Measurements from ENCODE around the gene CDH13. TPM values are rescaled to one million over a fixed set of nuclear protein-coding genes. Genes with fewer than 3 reads are reported as not detected.

The CDH13 gene
- total and polyA plus RNA-seq, 3 experiments from 2014 or later, result not detected

GRCh38 chr16:83581994-83582747 is 955.4 kb downstream of the CDH13 start:
- Histone ChIP-seq H3K4me1 (ENCODE audit: insufficient read depth, low read length) (no peaks in the 10 kb centered on the region), H3K9me3 (ENCODE audit: low read length) (no peaks in the 10 kb centered on the region), H3K36me3 (ENCODE audit: insufficient read depth, low read length) (no peaks in the 10 kb centered on the region), H3K4me3 (ENCODE audit: low read length) (no peak overlapping the region), H3K27me3 (ENCODE audit: insufficient read depth, low read length, poor library complexity, severe bottlenecking) (no peaks in the 10 kb centered on the region), H3K27ac (ENCODE audit: low read depth, low read length) (no peak overlapping the region)
- Mint-ChIP-seq H3K27me3 (peaks cover 0 to 11% of the 10 kb centered on the region in 2 donors), H3K4me1 (no peaks in the 10 kb centered on the region), H3K27ac (no peak overlapping the region), H3K36me3 (no peaks in the 10 kb centered on the region), H3K4me3 (no peak overlapping the region), H3K9me3 (no peaks in the 10 kb centered on the region)
- ChIA-PET CTCF (no interaction called here), POLR2A (no interaction called here)
- DNase-seq, result no peak

- H3K9me3 Mint-ChIP-seq, result peaks cover 0 to 3% (median 0%) of the 10 kb centered on the region in 5 donors
- H3K4me3 ChIP-seq (ENCODE audit: low read length), result no peak overlapping the region
- H3K4me1 Mint-ChIP-seq, result no peaks in the 10 kb centered on the region
- CTCF ChIA-PET, result no interaction called here
- DNase-seq, result no peak
- H3K36me3 ChIP-seq (ENCODE audit: insufficient read depth, low read length), result no peaks in the 10 kb centered on the region
- H3K27ac Mint-ChIP-seq, result no peak overlapping the region
- H3K27ac ChIP-seq (ENCODE audit: low read depth, low read length), result no peak overlapping the region
- POLR2A ChIA-PET, result no interaction called here
- no peaks in the 10 kb centered on the region for H3K9me3 ChIP-seq (ENCODE audit: low read length)
- no peak overlapping the region for H3K4me3 Mint-ChIP-seq
- no peaks in the 10 kb centered on the region for H3K36me3 Mint-ChIP-seq
- peaks cover 0 to 6% of the 10 kb centered on the region in 2 donors for H3K27me3 Mint-ChIP-seq
- no peaks in the 10 kb centered on the region for H3K4me1 ChIP-seq (ENCODE audit: insufficient read depth, low read length)
- H3K27me3 ChIP-seq (ENCODE audit: insufficient read depth, low read length, poor library complexity, severe bottlenecking), result no peaks in the 10 kb centered on the region
These were observed 959.3 kb downstream of the CDH13 start for GRCh38 chr16:83586036-83586435.

GRCh38 chr16:83586461-83587200 is 959.9 kb downstream of the CDH13 start:
- Histone ChIP-seq H3K9me3 (ENCODE audit: low read length) (no peaks in the 10 kb centered on the region), H3K4me1 (ENCODE audit: insufficient read depth, low read length) (no peaks in the 10 kb centered on the region), H3K27me3 (ENCODE audit: insufficient read depth, low read length, poor library complexity, severe bottlenecking) (no peaks in the 10 kb centered on the region), H3K4me3 (ENCODE audit: low read length) (no peak overlapping the region), H3K36me3 (ENCODE audit: insufficient read depth, low read length) (no peaks in the 10 kb centered on the region), H3K27ac (ENCODE audit: low read depth, low read length) (no peak overlapping the region)
- no peak for DNase-seq
- Mint-ChIP-seq H3K36me3 (no peaks in the 10 kb centered on the region), H3K27me3 (peaks cover 0 to 3% of the 10 kb centered on the region in 2 donors), H3K4me3 (no peak overlapping the region), H3K4me1 (no peaks in the 10 kb centered on the region), H3K9me3 (peaks cover 0 to 4% (median 0%) of the 10 kb centered on the region in 5 donors), H3K27ac (no peak overlapping the region)
- CTCF ChIA-PET, result no interaction called here
- POLR2A ChIA-PET, result no interaction called here

- Histone ChIP-seq H3K4me1 (ENCODE audit: insufficient read depth, low read length) (no peaks in the 10 kb centered on the region), H3K9me3 (ENCODE audit: low read length) (no peaks in the 10 kb centered on the region), H3K27ac (ENCODE audit: low read depth, low read length) (no peak overlapping the region), H3K27me3 (ENCODE audit: insufficient read depth, low read length, poor library complexity, severe bottlenecking) (no peaks in the 10 kb centered on the region), H3K4me3 (ENCODE audit: low read length) (no peak overlapping the region), H3K36me3 (ENCODE audit: insufficient read depth, low read length) (no peaks in the 10 kb centered on the region)
- ChIA-PET CTCF (no interaction called here), POLR2A (no interaction called here)
- Mint-ChIP-seq H3K27ac (no peak overlapping the region), H3K27me3 (peaks cover 0 to 3% of the 10 kb centered on the region in 2 donors), H3K4me3 (no peak overlapping the region), H3K9me3 (peaks cover 0 to 4% (median 0%) of the 10 kb centered on the region in 5 donors), H3K36me3 (no peaks in the 10 kb centered on the region), H3K4me1 (no peaks in the 10 kb centered on the region)
- DNase-seq, result no peak
These were observed 960.4 kb downstream of the CDH13 start for GRCh38 chr16:83587201-83587600.

- no peaks in the 10 kb centered on the region for H3K9me3 ChIP-seq (ENCODE audit: low read length)
- no peak for DNase-seq
- Mint-ChIP-seq H3K4me3 (no peak overlapping the region), H3K4me1 (no peaks in the 10 kb centered on the region), H3K9me3 (peaks cover 0 to 4% (median 0%) of the 10 kb centered on the region in 5 donors), H3K27ac (no peak overlapping the region), H3K36me3 (no peaks in the 10 kb centered on the region), H3K27me3 (peaks cover 0 to 3% of the 10 kb centered on the region in 2 donors)
- H3K36me3 ChIP-seq (ENCODE audit: insufficient read depth, low read length), result no peaks in the 10 kb centered on the region
- POLR2A ChIA-PET, result no interaction called here
- no peaks in the 10 kb centered on the region for H3K27me3 ChIP-seq (ENCODE audit: insufficient read depth, low read length, poor library complexity, severe bottlenecking)
- CTCF ChIA-PET, result no interaction called here
- no peak overlapping the region for H3K27ac ChIP-seq (ENCODE audit: low read depth, low read length)
- no peaks in the 10 kb centered on the region for H3K4me1 ChIP-seq (ENCODE audit: insufficient read depth, low read length)
- no peak overlapping the region for H3K4me3 ChIP-seq (ENCODE audit: low read length)
These were observed 961.3 kb downstream of the CDH13 start for GRCh38 chr16:83588070-83588469.

GRCh38 chr16:83589576-83589975 is 962.8 kb downstream of the CDH13 start:
- DNase-seq, result no peak
- no peak overlapping the region for H3K4me3 Mint-ChIP-seq
- CTCF ChIA-PET, result no interaction called here

GRCh38 chr16:83592778-83593177 is 966.0 kb downstream of the CDH13 start:
- H3K27ac Mint-ChIP-seq, result no peak overlapping the region
- no peak overlapping the region for H3K27ac ChIP-seq (ENCODE audit: low read depth, low read length)
- H3K36me3 ChIP-seq (ENCODE audit: insufficient read depth, low read length), result no peaks in the 10 kb centered on the region
- ChIA-PET CTCF (no interaction called here), POLR2A (no interaction called here)
- no peaks in the 10 kb centered on the region for H3K4me1 Mint-ChIP-seq
- DNase-seq, result no peak
- H3K4me3 Mint-ChIP-seq, result no peak overlapping the region
- H3K4me3 ChIP-seq (ENCODE audit: low read length), result no peak overlapping the region
- H3K27me3 Mint-ChIP-seq, result peaks cover 3% of the 10 kb centered on the region in 2 donors
- no peaks in the 10 kb centered on the region for H3K36me3 Mint-ChIP-seq
- no peaks in the 10 kb centered on the region for H3K9me3 ChIP-seq (ENCODE audit: low read length)
- H3K9me3 Mint-ChIP-seq, result peaks cover 0 to 4% (median 0%) of the 10 kb centered on the region in 5 donors
- no peaks in the 10 kb centered on the region for H3K4me1 ChIP-seq (ENCODE audit: insufficient read depth, low read length)
- no peaks in the 10 kb centered on the region for H3K27me3 ChIP-seq (ENCODE audit: insufficient read depth, low read length, poor library complexity, severe bottlenecking)

More at GRCh38 chr16:83589576-83589975, 962.8 kb downstream of the CDH13 start:
- Histone ChIP-seq H3K36me3 (ENCODE audit: insufficient read depth, low read length) (no peaks in the 10 kb centered on the region), H3K4me1 (ENCODE audit: insufficient read depth, low read length) (no peaks in the 10 kb centered on the region), H3K27ac (ENCODE audit: low read depth, low read length) (no peak overlapping the region), H3K4me3 (ENCODE audit: low read length) (no peak overlapping the region), H3K9me3 (ENCODE audit: low read length) (no peaks in the 10 kb centered on the region), H3K27me3 (ENCODE audit: insufficient read depth, low read length, poor library complexity, severe bottlenecking) (no peaks in the 10 kb centered on the region)
- Mint-ChIP-seq H3K27me3 (peaks cover 0 to 4% of the 10 kb centered on the region in 2 donors), H3K9me3 (peaks cover 0 to 4% (median 0%) of the 10 kb centered on the region in 5 donors), H3K27ac (no peak overlapping the region), H3K36me3 (no peaks in the 10 kb centered on the region), H3K4me1 (no peaks in the 10 kb centered on the region)
- POLR2A ChIA-PET, result no interaction called here

- no peaks in the 10 kb centered on the region for H3K4me1 ChIP-seq (ENCODE audit: insufficient read depth, low read length)
- no peaks in the 10 kb centered on the region for H3K4me1 Mint-ChIP-seq
- H3K9me3 Mint-ChIP-seq, result no peaks in the 10 kb centered on the region
- ChIA-PET POLR2A (no interaction called here), CTCF (no interaction called here)
- no peaks in the 10 kb centered on the region for H3K36me3 Mint-ChIP-seq
- DNase-seq, result no peak
- H3K9me3 ChIP-seq (ENCODE audit: low read length), result no peaks in the 10 kb centered on the region
- H3K4me3 Mint-ChIP-seq, result no peak overlapping the region
- H3K27me3 ChIP-seq (ENCODE audit: insufficient read depth, low read length, poor library complexity, severe bottlenecking), result no peaks in the 10 kb centered on the region
- H3K27me3 Mint-ChIP-seq, result peaks cover 2 to 3% of the 10 kb centered on the region in 2 donors
- H3K4me3 ChIP-seq (ENCODE audit: low read length), result no peak overlapping the region
- H3K27ac ChIP-seq (ENCODE audit: low read depth, low read length), result no peak overlapping the region
- H3K36me3 ChIP-seq (ENCODE audit: insufficient read depth, low read length), result no peaks in the 10 kb centered on the region
- H3K27ac Mint-ChIP-seq, result no peak overlapping the region
These were observed 973.2 kb downstream of the CDH13 start for GRCh38 chr16:83599789-83600462.
